NOMO-1 treated with DMSO at 0.1 percent for 48 hours (cell line): ENCODE data around the gene AP2S1.
A peak's percentile ranks its signal among the peaks of the same experiment; 100 is the strongest.
"Not testable (repeated sequence)": the region's sequence is repeated elsewhere in the genome, so short reads cannot be mapped to it uniquely, and the experiment has no call there.

Experiments used
- DNase-seq: peaks from one replicate; lab custom pipeline; 2025; ENCODE audit not compliant: unreplicated experiment; lab: John Stamatoyannopoulos, UW

Gene AP2S1

DNA sequence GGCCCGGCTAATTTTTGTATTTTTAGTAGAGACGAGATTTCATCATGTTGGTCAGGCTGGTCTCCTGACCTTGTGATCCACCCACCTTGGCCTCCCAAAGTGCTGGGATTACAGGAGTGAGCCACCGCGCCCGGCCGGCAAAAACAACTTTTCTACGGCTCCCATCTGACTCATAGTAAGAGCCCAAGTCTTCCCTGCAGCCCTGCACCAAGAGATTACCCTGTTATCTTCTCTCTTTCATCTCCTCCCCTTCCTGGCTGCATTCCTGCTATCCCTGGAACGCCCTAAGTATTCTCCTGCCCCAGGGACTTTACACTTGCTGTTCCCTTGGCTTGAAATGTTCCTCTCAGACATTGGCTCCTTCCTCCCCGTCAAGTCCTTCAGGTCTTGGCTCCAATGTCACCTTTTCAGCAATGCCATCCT, 6.6 kb downstream of the AP2S1 start:
- no peak for DNase-seq

DNA sequence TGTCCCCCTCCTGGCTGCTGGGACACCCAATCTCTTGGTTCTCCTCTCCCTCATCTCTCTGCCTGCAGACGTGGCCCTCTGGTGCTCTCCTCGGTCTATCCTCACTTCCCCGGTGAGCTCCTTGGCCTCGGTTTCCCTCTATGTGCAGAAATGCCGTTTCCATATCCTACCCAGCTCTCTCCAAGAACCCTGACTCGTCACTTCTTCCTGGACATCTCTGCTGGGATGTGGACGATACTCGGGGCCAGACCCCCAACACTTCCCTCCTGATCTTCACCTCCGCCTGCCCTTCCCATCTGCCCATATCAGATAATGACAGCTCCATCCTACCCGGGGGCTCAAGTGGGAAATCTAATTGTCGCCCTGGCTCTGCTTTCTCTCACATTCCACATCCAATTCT, 7.9 kb downstream of the AP2S1 start:
- no peak for DNase-seq

DNA sequence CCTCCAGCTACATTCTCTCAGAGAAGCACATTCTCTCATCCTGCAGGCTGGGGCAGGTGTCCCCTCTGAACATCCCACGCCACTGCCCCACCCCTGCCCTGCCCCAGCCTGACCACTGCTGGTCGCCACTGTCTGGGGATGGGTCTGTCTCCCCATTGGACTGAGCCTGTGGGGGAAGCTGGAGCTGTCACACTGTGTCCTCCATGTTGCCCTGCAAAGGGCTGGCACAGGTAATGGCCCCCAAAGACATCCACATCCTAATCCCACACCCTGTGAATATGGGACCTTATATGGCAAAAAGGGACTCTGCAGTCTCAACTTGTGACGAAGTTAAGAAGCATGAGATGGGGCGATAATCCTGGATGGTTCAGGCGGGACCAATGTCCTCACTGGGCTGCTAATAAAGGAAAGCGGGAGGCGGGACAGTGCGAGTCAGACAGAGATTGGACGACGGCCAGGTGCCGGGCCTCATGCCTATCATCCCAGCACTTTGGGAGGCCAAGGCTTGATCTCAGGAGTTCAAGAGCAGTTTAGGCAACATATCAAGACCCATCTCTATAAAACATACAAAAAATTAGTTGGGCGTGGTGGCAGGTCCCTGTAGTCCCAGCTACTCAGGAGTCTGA, 9.1 kb downstream of the AP2S1 start:
- DNase-seq = no peak

DNA sequence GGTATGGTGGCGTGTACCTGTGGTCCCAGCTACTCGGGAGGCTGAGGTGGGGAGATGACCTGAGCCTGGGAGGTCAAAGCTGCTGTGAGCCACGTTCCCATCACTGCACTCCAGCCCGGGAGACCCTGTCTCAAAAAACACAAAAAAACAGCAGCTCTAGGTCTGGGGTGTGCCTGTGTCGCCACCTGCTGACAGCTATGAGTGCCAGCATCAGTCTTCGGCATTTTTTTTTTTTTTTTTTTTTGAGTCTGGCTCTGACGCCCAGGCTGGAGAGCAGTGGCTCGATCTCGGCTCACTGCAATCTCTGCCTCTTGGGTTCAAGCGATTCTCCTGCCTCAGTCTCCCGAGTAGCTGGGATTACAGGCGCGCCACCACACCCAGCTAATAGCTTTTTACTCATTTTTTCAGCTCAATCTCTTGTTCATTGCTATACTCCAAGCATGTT, 10.1 kb downstream of the AP2S1 start:
- DNase-seq = peak; percentile 42

DNA sequence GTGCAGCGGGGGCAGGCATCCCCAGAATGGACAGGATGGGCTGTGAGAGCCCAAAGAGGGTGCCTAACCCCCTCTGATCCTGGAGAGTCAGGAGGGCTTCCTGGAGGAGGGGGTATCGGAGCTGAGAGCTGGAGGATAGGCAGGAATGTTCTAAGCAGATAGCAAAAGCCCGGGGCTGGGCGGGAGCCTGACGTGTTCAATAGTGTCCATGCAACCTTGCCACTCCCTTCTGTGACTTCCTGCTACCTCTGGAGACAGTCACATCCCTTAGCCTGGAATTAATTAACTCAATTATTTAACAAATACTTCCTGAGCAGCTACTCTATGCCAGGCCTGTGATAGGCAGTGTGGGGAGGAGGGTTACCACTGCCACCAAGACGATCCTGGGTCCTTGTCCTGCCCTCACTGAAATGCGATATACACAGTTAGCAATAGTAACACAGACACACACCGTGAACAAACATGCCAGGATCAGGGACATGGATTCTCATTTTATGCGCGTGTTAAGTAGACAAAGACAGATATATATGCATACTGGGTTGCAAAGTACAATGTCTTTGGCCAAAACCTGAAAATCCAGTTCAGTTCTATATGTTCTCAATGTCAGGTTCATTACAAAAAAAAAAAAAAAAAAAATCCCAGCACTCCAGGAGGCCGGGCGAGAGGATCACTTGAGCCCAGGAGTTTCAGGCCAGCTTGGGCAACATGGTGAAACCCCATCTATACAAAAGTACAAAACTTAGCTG, 10.7 kb downstream of the AP2S1 start:
- no peak for DNase-seq

DNA sequence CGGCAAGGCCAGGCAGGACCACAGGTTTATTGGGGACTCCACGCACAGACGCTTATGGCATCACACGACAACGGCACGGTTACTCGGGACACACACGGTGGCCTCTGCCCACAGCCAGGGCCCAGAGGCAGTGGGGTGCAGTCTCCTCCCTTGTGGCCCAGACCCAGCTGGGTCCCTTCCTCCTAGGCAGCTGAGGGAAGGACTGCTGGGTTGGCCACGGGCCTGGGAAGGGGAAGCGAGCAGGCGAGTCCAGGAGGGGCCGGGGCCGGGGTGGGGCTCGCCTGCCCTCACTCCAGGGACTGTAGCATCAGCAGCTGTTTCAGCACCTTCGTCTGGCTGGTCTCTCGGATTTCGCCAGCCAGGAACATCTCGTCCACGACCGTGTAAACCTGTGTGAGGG, 12.5 kb downstream of the AP2S1 start:
- DNase-seq = no peak

DNA sequence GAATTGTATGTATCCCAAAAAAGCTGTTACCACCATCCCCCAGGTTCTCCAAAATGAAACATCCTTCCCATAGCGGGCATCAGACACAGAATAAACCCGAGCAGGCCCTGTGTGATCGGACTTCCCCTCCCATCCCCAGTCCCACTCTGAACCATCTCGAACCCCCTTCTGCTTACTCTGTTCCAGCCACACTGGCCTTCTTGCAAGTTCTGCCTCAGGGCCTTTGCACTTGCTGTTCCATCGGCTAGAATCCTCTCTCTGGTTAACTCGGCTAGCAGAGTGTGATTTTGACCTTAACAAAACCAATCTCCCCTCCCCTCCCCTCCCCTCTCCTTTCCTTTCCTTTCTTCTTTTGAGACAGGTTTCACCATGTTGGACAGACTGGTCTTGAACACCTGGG, 15.7 kb downstream of the AP2S1 start:
- no peak for DNase-seq

DNA sequence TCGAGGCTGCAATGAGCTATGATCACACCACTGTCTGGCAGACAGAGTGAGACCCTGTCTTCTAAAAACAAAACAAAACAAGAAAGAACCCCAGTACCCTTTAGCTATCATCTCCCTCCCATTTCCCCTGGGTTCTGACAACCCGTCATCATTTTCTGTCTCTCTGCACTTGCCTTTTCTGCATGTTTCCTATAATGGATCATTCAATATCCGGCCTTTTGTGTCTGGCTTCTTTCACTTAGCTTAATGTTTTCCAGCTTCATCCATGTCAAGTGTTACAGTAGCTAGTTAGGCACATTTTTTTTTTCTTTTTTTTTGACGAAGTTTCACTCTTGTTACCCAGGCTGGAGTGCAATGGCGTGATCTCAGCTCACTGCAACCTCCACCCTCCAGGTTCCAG, 16.5 kb downstream of the AP2S1 start:
- DNase-seq = no peak

DNA sequence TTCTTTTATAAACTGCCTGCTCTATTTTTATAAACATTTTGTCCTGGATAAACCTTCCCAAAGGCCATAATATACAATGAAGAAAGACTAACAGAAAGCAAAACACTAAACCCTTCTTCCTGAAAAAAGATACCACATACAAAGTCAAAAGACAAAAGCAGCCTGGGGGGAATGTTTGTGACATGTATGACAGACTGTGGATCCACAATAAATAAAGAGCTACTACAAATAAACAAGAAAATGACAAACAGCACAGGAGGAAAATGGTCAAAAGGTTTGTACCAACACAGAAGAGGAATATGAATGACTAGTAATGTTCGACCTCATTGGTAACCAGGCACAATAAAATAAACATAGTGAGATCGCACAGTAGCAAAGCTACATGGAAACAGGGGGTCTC, 19.8 kb downstream of the AP2S1 start:
- no peak for DNase-seq

DNA sequence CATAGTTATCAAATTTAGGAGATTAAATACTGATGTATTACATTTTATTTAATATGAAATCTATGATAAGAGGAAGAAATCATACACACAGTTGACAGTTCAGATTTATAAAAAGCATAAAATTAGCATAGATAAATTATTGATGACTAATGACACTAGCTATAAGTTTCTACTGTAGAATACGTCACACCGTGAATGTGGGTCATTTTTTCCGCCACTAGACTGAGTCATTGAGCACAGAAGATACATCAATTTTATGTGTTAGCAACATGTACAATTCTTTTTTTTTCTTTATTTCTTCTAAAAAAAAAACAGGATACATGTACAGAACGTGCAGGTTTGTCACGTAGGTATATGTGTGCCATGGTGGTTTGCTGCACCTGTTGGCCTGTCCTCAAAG, 22.2 kb downstream of the AP2S1 start:
- no peak for DNase-seq

DNA sequence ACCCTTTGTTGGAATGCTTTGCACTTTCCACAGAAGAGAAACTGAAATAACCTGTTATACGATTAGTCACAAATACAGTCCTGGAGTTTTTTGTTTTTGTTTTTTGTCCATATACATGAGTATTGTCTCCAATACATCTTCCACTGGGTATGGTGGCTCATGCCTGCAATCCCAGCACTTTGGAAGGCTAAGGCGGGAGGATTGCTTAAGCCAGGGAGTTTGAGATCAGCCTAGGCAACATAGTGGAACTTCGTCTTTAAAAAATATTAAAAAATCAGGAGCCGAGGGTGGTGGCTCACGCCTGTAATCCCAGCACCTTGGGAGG, 25.0 kb downstream of the AP2S1 start:
- no peak for DNase-seq

DNA sequence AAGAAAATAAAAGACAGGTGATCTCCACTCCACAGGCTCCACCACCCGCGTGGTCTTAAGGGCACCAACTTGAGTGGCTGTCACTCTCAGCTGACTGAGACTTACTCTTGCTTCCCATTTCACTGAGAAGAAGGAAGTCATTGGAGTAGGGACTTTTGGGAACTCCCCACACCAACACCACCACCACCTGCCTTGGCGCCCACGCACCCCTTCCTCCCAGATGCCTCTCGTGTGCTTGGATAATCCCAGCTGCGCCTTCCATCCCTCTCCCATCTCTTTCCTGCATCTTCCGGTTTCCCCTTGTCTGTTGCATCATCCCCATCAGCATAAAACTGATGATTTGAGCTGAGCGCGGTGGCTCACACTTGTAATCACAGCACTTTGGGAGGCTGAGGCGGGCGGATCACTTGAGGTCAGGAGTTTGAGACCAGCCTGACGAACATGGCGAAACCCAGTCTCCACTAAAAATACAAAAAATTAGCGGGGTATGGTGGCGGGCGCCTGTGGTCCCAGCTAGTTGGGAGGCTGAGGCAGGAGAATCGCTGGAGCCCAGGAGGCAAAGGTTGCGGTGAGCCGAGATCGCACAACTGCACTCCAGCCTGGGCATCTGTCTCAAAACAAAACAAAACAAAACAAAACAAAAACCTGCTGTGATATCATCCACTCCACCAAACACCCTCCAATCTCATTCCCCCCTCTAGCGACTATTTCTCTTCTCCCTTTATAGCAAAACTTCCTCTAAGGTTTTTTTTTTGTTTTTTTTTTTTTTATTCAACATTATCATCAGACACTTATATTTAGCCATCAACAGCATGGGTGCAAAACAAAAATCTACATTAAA, 25.5 kb downstream of the AP2S1 start:
- DNase-seq = peak; percentile 35

DNA sequence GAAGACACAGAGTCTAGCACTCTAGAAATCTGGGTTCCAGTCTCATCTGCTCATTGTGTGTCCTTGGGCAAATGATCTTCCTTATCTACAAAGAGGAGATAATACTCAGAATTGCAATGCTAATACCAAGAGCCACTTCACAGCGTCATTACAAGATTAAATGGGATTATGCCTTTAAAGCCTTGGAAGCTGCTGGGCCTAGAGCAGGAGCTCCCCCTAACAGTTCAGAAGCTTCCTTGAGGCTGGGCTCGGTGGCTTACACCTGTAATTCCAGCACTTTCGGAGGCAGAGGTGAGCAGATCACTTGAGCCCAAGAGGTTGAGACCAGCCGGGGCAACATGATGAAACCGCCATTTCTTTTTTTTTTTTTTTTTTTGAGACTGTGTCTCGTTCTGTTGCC, 27.6 kb downstream of the AP2S1 start:
- no peak for DNase-seq

DNA sequence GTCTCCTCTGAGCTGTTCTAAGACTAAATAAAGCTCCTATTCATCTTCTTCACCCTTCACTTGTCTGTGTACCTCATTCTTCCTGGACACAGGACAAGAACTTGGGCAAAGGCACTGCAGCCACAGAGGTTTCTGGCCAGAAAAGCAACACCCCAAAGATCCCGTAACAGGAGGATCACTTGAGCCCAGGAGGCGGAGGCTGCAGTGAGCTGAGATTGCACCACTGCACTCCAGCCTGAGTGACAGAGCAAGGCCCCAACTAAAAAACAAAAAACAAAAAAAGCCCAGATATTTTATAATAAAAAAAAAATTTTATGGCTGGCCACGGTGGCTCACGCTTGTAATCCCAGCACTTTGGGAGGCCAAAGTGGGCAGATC, 28.2 kb downstream of the AP2S1 start:
- DNase-seq = not testable (repeated sequence)

DNA sequence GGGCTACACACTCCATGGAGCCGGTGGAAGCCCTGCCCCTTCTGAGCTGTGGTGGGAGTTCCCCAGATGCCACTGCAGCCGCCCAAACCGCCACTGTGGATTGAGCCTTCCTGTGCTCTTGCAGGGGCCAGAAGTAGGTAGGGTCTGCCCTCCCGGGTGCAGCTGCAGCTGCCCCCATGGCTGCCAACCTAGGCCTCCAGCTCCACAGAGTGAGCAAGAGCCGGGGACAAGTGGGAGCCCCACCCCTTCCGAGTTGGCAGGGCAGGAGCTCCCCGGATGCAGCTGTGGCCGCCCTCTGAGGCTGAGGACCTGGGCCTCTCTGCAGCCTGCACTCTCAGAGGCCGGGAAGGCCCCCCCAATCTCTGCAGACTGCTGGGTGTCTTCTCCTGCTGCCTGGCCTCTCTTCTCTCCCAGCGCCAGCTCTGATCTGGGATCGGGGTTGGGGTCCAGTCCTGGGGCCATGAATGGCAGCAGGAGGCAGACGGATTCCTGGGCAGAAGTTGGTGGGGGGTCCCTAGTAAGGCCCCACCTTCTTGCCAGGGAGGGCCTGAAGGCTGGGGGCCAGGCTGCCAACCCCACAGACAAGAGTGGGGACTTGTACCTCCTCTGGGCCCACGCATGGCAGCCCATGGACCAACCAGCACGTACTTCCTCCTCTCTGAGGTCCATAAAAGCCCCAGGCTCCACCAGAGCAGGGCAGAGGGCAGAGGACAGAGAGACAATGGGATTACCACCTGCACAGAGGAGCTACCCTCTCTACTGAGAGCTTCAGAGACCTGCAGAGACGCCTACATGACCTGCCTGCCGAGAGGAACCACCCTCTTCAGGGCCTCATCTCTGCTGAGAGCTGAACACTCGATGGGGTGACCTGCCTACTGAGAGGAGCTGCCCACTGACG, 28.9 kb downstream of the AP2S1 start:
- no peak for DNase-seq

DNA sequence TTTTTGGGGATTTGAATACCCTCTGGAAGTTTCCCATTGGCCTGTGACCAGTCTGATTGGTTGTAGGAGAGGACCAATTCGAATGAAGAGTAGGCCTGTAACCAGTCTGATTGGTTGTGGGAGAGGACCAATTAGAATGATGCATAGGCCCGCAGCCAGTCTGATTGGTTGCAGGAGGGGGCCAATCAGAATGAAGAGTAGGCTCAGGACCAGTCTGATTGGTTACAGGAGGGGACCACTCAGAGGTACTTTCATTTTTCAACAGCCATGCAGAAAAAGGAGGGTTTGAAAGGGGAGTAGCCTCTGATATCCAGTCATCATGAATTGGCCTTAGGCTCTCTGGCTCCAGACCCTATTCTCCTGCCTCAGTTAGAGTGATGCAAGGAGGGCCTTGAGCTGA, 31.8 kb downstream of the AP2S1 start:
- no peak for DNase-seq

DNA sequence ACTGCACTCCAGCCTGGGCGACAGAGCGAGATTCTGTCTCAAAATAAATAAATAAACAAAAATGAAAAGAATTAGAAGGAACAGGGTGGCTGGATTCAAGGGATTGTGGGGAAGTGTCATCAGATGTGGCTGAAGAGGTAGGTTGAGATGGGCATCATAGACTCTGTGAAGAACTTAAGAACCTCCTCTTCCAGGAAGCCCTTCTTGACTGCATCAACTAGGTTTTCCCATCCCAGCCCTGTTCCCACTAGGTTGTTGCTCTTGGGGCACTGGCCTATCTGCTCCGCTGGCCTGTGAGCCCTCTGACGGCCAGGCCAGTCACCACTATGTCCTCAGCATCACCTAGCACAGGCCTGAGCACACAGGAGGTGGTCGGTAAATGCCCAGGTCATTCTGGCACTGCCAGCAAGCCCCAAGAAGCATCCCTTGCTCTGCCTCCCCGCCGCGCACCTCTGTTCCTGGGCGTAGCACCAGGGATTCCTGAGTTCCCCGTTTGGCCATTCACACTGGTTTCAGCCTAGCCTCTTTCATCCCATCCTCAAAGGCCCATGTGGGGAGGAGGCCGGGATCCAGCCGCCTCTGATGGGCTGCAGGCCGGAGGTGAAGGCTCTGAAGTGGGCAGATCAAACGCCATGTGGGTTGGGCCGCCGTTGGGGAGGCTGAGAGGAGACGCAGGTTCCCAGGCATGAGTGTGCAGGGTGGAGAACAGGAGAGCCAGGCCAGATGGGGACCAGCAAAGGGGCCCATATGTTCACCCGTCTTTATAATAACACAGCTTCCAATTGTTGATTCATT, 34.6 kb downstream of the AP2S1 start:
- no peak for DNase-seq

DNA sequence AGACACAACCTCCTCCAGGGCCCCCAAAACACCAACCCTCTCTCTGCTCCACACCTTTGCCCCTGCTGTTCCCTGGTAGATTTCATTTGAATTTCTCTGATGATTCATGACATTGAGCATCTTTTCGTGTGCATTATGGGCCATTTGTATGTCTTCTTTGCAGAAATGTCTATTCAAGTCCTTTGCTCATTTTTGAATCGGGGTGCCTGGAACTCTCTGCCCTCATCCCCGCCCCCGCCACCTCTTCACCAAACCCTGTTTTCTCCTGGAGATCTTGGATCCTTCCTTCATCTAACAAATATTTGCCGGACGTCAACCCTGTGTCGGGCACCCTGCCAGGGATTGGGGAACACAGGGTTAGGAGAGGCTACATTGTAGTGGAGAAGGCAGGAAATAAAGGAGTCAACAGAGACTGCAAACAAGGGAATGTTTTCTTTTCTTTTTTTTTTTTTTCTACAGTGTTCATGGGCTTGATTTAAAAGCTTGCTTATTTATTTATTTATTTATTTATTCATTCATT, 36.7 kb downstream of the AP2S1 start:
- DNase-seq = no peak

DNA sequence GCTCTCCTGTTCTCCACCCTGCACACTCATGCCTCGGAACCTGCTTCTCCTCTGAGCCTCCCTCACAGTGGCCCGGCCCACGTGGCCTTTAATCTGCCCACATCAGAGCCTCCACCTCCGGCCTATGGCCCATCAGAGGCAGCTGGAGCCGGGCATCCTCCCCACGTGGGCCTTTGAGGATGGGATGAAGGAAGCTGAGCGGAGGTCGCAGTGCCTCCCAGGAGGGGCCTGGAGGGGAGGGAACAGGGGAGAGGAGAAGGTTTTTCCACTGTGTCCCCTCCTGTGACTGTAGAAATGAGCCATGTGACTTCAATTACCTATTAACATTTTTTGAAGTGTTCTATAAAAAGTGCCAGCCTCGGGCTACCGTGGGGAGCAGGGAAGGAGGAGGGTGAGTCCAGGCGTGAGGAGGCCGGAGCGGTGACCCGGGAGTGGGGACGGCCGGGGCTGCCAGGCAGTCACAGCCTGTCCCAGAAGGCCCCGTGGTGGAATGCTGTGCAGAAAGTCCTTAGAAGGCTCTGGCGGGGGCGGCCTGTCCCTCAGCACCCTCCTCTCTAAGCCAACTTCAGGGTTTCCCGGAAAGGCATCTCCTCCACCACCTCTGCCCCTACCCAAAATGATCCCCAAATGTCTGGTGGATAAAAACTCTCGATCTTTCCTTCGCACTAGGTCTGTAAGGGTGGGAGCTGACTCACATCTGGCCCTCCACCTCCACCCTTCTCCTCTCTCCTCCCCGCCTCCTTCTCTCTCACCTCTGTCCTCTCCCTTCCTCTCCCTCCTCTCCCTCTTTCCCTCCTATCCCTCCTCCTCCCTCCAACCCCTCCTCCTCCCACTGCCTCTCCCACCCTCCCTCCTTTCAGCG, 37.4 kb downstream of the AP2S1 start:
- no peak for DNase-seq
